NCI-H774 (cell line): ENCODE results near the gene MAP3K21.

Source experiments
- DNase-seq: peaks from one replicate; lab custom pipeline; 2025; lab: John Stamatoyannopoulos, UW

MAP3K21 gene

GRCh38 chr1:233389893-233390292 lies 62.4 kb downstream of the MAP3K21 start:
- no peak for DNase-seq

- DNase-seq = no peak
These were observed 63.6 kb downstream of the MAP3K21 start for GRCh38 chr1:233390842-233391737.

GRCh38 chr1:233393084-233393840 lies 65.7 kb downstream of the MAP3K21 start:
- DNase-seq = no peak

- no peak for DNase-seq
These were observed 66.6 kb downstream of the MAP3K21 start for GRCh38 chr1:233393926-233394680.

GRCh38 chr1:233394860-233395717 lies 67.6 kb downstream of the MAP3K21 start:
- DNase-seq = peak; percentile 71

- DNase-seq = no peak
These were observed 68.5 kb downstream of the MAP3K21 start for GRCh38 chr1:233395863-233396646.

- DNase-seq = no peak
These were observed 78.9 kb downstream of the MAP3K21 start for GRCh38 chr1:233406339-233406960.

GRCh38 chr1:233406994-233407631 lies 79.6 kb downstream of the MAP3K21 start:
- no peak for DNase-seq

- DNase-seq = peak; percentile 11
These were observed 82.0 kb downstream of the MAP3K21 start for GRCh38 chr1:233409540-233409939.

GRCh38 chr1:233410906-233411305 lies 83.4 kb downstream of the MAP3K21 start:
- DNase-seq = no peak

- no peak for DNase-seq
These were observed 85.3 kb downstream of the MAP3K21 start for GRCh38 chr1:233412812-233413211.

- no peak for DNase-seq
These were observed 93.8 kb downstream of the MAP3K21 start for GRCh38 chr1:233421293-233421692.

- no peak for DNase-seq
These were observed 97.3 kb downstream of the MAP3K21 start for GRCh38 chr1:233424779-233425178.

GRCh38 chr1:233427907-233428306 lies 100.4 kb downstream of the MAP3K21 start:
- DNase-seq = no peak

- DNase-seq = no peak
These were observed 104.4 kb downstream of the MAP3K21 start for GRCh38 chr1:233431753-233432403.

- no peak for DNase-seq
These were observed 105.4 kb downstream of the MAP3K21 start for GRCh38 chr1:233432916-233433315.

GRCh38 chr1:233433436-233434210 lies 106.1 kb downstream of the MAP3K21 start:
- no peak for DNase-seq
